ENCODE measurements around the gene HSBP1.
A peak's percentile ranks its signal among the peaks of the same experiment; 100 is the strongest.

Gene HSBP1

DNA sequence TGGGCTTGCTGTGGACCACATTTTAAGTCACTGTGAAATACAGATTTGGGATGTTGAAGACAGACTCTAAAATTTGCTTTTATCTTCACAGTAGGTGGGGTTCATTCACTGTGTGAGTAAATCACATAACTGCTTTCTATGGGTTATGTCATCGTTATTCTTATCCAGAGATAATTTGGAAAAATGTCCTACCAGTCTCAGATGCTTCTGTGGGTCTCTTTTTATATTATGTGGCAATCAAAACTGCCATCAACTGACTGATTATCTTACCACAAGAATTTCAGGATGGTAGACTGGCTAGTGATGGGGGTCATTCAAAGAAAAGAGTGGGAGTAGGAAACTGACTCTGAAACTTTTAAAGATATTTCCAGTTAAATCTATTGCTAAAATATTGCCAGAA, 3.1 kb downstream of the HSBP1 start:
- DNase-seq (ENCODE audit: low read depth): peak; percentile 22
- no peak overlapping the region for H3K4me3 ChIP-seq (ENCODE audit: low read length)
- TF ChIP-seq, protein P1, sequence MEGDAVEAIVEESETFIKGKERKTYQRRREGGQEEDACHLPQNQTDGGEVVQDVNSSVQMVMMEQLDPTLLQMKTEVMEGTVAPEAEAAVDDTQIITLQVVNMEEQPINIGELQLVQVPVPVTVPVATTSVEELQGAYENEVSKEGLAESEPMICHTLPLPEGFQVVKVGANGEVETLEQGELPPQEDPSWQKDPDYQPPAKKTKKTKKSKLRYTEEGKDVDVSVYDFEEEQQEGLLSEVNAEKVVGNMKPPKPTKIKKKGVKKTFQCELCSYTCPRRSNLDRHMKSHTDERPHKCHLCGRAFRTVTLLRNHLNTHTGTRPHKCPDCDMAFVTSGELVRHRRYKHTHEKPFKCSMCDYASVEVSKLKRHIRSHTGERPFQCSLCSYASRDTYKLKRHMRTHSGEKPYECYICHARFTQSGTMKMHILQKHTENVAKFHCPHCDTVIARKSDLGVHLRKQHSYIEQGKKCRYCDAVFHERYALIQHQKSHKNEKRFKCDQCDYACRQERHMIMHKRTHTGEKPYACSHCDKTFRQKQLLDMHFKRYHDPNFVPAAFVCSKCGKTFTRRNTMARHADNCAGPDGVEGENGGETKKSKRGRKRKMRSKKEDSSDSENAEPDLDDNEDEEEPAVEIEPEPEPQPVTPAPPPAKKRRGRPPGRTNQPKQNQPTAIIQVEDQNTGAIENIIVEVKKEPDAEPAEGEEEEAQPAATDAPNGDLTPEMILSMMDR (conservative IDR thresholded peaks at IDR 0.05; ENCODE audit: low read length): no peak

DNA sequence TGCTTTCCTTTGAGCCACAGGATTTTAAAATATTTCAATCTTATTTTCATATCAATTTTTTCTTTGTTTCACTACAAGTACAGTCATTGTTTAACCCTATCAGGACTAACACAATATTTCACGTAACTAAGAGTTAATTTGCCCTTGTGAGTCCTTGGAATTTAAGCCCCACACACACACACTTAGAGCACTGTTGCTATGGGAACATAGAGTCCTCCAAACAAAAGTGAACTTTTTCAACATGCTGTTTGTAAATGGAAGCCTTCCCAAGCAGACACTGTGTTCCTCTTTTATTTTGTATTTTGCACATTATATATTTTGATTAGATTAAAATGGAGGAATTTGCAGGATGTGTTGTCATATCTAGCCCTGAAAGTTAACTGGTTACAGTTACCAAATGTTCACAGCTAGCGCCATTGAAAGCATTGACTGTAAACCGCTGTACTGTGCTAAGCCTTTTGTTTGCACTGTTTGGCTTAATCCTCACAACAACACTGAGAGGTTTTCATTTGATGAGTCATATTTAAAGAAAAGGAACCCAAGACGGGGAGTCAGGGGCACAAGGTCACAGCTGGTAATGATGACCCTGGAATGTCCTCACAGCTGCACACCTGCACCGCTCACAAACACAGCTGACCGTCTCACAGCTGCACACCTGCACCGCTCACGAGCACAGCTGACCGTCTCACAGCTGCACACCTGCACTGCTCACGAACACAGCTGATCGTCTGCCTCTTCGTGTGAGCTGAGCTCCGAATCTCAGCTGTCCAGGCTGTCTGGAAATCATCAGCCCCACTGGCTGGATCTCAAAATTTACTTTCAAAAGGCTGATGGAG, 6.3 kb downstream of the HSBP1 start:
- DNase-seq (ENCODE audit: low read depth): peak; percentile 92
- TF ChIP-seq, protein P1 (conservative IDR thresholded peaks at IDR 0.05; ENCODE audit: low read length): no peak

DNA sequence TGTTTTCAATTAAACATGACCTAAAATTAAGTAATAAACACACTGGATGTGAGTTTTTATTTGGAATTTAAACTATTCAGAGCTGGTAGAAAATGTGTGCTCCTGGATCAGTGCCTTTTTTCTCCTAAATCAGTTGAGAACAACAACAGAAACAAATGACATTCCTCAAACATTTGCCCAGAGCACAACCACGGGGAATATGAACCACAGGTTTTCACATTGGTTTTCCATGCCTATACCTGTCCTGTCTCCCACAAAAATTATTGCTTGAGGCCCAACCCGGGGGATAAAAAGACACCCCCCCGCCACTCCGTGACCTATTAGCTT, 6.8 kb downstream of the HSBP1 start:
- H3K4me3 ChIP-seq (ENCODE audit: low read length): no peak overlapping the region
- TF ChIP-seq, protein P1 (conservative IDR thresholded peaks at IDR 0.05; ENCODE audit: low read length): no peak
- no peak for DNase-seq (ENCODE audit: low read depth)

More for the DNA sequence above, 6.3 kb downstream of the HSBP1 start:
- H3K4me3 ChIP-seq (ENCODE audit: low read length): peak overlapping the region; percentile 29

DNA sequence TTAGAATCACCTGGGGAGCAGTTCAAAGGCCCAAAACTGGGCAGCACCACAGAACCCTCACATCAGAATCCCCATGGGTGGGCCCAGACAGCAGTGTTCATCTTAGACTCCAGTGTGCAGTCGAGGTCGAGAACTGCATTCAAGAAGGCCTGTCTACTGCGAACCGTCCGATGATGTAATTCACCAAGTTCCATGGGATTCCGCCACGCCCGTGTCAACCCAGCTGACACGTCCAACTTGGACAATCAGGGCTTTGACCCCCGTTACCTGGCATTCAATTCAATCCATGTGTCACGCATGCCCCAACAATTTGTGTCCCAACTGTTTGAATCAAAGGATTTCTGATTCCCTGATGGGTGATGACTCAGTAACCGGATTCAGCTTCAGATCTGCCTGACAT, 9.2 kb downstream of the HSBP1 start:
- DNase-seq (ENCODE audit: low read depth): no peak
- TF ChIP-seq, protein P1 (conservative IDR thresholded peaks at IDR 0.05; ENCODE audit: low read length): no peak
- no peak overlapping the region for H3K4me3 ChIP-seq (ENCODE audit: low read length)

DNA sequence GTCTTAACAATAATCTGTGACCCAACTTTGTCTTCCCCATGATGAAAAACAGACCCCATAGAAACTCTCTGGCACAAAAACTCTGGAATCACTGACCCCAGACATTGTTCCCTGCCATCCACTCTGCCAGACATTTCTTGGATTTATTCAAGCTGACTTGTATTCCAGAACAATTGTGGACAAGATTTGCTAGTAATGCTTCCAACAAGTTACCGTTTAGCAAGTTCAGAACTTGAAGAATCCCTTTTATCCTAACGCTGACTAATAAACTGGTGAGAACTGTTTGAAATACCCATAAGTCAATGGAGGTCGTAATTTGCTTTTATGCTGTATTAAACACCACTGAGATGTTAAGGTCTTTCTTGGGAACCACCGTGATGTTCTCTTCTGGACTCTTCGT, 10.5 kb downstream of the HSBP1 start:
- TF ChIP-seq, protein P1 (conservative IDR thresholded peaks at IDR 0.05; ENCODE audit: low read length): no peak
- H3K4me3 ChIP-seq (ENCODE audit: low read length): no peak overlapping the region
- DNase-seq (ENCODE audit: low read depth): no peak

DNA sequence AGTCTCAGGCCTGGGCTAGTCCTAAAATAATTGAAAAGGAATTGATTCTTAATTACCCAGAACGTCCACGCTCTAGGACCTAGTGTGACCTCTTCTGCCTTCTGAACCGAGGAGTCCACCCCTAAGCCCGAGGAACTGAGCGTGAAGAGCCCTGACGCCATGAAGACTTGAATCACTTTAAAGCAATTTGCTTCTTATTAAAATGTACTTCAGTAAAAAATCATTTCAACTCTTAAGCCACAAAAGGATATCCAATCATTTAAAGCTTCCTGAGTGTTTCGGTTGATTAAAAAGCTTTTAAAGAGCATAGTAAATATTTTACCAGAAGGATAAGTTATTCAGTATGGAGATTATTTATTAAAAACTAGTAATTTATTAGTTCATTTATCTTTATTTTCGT, 11.6 kb downstream of the HSBP1 start:
- H3K4me3 ChIP-seq (ENCODE audit: low read length): no peak overlapping the region
- TF ChIP-seq, protein P1 (conservative IDR thresholded peaks at IDR 0.05; ENCODE audit: low read length): no peak
- DNase-seq (ENCODE audit: low read depth): no peak

DNA sequence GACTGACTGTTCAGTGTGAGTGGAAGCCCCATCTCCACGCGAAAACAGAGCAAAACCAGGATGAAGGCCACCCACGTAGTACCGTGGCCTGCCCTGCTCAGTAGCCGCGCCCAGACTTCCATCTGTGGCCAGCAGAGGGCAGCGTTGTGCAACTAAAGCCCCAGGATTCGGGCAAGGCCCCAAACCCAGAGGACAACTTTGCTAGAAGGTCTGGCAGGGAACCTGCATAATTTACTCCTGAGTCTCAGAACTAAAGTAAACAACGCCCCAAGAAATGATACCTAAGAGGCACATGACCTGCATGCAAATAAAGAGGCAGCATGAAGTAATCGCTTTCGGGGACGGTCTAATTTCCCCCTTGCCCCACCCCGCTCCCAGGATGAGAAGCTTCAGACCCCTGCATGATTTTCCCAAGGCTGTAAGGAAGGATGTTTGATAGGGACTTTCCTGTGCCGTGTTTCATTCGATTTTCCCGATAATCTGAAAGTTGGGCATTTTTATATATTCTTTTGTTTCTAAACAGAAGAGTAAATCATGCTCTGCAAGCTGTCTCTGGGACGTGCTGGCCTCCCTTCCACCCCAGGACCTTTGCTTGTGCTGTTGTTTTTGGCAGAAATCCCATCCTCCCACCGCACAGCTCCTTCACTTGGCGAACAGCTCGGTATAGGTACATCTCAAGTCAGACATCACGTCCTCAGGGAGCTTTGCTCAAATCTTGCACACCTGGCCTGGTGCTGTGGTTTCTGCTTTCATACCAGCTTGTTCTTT, 18.6 kb downstream of the HSBP1 start:
- DNase-seq (ENCODE audit: low read depth): peak; percentile 75
- no peak overlapping the region for H3K4me3 ChIP-seq (ENCODE audit: low read length)
- TF ChIP-seq, protein P1 (conservative IDR thresholded peaks at IDR 0.05; ENCODE audit: low read length): peak; percentile 93
